Activated T-helper 1 cell treated with anti-CD3 and anti-CD28 coated beads, Interleukin-2, amount 50 U/mL, for 16 hours (primary cell): ENCODE results near the gene TECPR1.
"Not testable (repeated sequence)": the region's sequence is repeated elsewhere in the genome, so short reads cannot be mapped to it uniquely, and the experiment has no call there.

ENCODE experiments used
- DNase-seq, 2 donors: peaks; one replicate each; pipeline ENCODE4 v3.0.0-alpha.2; 2020; ENCODE audit warnings: low read depth in 1 of 2, low spot score in 1 of 2

TECPR1 gene

DNA sequence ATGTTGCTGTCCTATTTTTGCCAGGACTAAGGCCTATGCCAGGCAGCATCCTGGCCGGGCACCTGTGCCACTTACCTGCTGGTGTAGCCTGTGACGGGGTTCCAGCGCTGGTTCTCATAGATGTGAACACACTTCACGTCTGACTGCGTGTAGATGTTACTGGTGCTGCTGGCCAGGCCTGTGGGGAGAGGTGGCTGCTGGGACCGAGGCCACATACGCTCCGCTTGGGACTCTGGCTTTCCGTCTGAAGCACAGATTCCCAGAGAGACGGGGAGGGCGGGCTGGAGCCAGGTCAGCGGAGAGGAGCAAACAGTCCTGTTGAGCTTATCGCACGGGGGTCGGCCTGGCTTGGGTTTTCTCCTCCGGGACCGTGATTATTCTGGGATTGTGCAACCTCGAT is 24.1 kb downstream of the TECPR1 start:
- no peak for DNase-seq

DNA sequence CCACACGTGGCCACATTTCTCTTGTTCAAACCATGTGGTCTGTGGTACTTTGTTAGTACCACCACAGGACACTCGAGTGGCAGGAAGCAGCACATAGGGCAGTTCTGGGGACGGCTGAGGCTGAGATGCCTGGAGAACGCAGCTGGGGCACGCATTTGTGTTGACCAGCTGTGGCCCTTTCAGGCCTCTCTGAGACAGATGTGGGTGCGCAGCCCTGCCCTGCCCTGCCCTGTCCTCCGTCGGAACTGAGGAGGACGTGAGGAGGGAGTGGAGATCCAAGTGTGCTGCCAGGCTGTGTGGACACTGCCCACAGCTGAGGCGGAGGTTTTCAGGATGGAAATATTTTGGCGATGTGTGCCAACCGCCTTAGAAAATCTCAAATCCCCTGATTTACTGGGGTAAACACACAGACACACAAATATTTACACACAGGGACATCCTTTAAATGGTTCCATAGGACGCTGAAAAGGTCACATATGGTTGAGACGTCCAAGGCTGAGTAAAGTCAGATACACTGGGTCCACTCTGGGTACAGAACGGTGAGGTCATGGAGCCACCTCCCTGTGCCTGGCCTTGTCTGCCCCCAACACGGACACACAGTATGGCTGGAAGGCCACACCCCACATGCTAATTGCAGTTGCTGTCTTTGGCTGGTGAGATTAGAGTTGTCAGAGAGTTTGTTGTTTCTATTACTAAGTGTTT is 26.0 kb downstream of the TECPR1 start:
- no peak for DNase-seq

DNA sequence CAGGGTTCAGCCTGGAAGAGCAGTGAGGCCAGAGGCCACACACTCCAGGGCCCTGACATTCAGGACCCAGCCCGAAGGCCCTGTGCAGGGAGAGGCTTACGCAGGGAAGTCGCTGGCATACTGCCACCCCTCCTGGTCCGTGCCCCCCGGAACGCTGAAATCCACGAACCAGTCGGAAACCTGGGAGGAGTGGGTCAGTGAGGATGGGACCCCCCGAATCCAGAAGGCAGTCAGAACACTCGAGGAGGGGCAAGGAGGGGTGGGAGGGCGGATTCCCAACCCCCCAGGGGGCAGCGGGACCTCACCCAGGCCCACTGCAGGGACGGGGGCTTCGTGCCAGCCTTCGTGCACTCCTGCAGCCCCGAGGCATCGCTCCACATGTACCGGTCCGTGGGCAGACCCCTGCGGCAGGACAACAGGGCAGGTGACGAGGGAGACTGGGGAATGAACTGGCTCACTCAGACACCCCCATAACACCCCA is 27.3 kb downstream of the TECPR1 start:
- DNase-seq, result no peak

DNA sequence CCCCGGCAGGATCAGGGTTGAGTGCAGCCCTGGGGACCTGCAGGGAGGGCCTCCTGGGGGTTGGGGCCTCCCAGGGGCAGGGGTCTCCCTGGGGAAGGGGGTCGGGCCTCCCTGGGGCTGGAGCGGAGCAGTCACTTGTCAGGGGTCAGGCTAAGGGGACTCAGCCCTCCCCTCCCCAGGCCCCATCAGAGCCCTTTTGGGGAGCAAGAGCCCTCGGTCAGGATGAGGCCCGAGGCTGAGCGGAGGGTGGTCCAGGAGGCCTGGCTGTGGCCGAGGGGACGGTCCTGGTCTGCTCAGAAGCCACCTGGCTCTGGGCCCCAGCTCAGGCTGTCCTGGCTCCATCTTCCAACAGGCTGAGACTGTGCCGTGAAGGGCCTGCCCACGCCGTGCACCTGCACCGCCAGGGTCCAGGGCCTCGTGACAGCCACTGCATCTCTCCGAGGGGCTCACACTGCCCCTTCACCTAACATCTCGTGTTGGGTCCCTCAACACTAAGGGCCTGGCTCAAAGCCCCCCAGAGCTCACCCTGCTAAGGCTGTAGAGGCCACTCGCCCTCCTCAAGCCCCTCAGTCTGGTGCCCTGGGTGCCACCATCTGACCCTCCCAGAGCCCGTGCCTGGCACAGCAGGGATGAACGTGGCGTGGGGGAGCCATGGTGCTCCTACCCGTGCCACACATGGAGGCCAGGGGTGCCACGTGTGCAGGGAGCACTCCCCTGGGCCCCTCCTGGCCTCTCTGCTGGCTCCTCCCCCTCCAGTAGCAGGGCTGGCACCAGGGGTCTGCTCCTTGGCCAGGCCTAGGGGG is 27.9 kb downstream of the TECPR1 start:
- no peak for DNase-seq

DNA sequence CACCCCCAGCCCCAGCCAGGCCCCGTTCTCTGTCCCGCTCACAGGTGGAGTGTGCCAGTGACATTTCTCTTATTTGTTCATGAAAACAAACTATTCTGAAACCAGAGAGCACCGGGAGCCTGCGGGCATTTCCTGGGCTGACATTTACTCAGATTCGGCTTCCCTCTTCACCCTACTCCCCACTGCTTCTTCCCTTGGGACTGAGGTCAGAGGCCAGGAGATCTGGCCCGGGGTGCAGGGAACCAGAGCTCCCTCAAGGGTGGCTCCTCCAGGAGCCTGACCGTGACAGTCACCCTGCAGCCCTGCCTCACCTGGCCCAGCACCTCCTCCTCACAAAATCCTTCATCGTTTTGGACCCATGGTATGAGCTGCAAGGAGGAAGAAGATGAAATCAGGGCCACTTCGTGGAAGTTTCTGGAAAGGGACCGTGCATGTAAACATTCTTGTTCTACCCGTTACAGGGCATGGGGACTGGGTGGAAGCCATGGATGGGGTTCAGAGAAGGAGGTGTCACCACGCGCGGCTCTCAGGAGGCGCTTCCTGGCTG is 28.6 kb downstream of the TECPR1 start:
- DNase-seq, result no peak

DNA sequence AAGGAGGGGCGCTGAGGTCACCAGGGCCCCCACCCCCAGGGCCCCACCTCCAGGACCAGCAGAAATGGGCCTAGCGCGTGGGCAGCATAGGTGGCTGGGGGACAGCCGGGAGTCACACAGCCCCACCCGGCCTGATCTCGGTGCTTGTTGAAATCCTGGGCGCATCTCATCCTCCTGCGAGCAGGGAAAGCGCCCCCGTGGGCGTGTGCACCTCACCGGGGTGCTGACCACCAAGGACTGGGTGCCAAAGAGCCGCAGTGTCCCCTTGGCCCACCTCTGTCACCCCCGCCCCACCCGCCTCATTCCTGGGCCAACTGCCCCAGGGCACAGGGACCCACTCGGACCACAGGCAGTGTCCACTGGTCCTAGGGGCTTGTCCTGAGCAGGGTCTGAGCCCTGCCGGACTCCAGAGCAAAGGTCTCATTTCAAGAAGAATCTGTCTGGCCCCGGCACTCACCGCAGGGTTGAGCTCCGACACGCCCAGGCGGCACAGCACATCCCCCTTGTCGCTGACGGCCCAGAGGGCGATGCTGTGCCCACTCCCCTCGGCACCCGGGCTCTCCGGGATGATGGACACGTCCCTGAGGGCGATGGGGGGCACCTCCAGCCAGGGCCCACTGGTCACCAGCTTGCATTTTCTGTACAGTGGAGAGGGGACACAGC is 29.4 kb downstream of the TECPR1 start:
- DNase-seq, result no peak

DNA sequence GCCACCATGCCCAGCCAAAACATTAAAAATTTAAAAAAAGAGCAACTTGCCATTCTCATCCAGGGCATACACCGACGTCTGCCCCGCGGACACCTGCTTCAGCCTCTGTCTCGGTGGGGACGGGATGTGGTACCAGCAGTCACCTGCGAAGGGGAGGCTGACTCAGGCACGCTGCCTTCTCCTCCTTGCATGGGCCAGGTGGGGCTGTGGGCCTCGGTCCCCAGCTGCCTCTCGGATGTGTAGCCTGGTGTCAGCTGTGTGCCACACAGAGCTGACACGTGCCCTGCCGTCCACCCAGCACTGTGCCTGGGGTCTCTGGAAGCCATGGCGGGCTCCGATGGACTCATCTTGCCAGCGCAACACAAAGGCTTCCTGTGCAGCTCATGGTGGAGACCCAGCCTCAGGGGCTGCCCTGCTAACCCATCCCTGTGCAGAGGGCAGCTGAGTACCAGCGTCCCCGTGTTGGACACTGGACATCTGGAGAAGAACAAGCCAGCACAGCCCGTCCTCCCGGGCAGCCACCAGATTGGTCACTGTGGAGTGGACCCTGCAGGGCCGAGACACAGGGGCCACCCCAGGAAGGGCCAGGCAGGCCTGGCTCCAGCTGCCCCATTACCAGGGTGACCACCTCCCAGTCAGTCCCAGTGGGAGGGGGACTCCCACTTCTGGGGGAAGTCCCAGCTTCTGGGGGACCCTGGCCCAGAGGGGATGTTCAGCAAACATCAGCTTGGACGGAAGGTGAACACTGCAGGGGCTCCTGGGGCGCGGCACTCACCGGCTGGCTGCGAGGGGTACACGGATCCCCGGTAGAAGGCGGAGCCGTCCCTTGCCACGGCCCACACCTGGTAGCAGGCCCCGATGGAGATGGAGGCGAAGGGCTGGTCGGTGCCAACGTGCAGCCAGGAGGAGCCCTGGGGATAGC is 30.2 kb downstream of the TECPR1 start:
- DNase-seq, result no peak

DNA sequence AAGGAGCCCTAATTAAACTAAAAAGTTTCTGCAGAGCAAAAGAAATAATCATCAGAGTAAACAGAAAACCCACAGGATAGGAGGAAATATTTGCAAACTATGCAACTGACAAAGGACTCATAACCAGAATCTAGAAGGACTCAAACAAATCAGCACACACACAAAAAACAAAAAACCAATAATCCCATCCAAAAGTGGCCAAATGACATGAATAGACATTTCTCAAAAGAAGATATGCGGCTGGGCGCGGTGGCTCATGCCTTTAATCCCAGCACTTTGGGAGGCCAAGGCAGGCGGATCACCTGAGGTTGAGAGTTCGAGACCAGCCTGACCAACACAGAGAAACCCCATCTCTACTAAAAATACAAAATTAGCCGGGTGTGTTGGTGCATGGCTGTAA is 32.6 kb downstream of the TECPR1 start:
- DNase-seq, result not testable (repeated sequence)

DNA sequence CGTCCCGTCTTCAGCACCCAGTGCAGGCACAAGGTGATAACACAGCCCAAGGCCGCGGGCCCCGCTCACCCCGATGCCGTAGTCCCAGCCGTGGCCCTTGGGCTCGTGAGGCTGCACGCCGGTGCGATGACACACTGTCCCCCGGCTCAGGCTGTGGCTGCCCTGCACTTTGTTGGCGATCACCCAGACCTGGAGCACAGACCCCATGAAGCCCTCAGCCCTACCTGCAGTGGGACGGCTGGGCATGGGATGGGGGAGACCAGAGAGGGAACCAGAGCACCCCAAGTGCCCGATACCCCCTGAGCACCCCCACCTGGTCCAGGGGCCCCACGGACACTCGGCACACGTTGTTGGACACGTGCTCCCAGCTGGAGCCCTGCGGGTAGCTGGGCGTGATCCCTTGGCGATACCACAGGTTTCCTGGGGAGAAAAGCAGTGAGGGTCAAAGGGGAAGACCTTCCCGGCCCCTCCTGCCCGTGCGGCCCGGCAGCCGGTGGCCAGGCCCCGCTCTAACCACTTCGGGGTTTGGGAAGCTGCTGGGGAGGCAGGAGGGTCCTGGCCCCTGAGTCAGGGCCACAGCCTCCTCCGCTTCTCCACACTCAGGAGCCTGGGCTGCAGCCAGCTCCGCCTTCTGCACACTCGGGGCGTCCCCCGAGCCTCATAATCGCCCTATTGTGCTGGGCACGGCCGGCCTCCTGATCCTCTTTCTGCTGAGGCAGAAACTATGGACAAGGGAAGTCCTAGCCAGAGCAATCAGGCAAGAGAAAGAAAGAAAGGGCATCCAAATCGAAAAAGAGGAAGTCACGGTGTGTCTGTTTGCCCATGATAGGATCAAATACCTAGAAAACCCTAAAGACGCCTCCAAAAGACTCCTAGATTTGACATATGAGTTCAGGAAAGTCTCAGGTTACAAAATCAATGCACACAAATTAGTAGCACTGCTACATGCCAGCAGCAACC is 34.1 kb downstream of the TECPR1 start:
- DNase-seq, result no peak

DNA sequence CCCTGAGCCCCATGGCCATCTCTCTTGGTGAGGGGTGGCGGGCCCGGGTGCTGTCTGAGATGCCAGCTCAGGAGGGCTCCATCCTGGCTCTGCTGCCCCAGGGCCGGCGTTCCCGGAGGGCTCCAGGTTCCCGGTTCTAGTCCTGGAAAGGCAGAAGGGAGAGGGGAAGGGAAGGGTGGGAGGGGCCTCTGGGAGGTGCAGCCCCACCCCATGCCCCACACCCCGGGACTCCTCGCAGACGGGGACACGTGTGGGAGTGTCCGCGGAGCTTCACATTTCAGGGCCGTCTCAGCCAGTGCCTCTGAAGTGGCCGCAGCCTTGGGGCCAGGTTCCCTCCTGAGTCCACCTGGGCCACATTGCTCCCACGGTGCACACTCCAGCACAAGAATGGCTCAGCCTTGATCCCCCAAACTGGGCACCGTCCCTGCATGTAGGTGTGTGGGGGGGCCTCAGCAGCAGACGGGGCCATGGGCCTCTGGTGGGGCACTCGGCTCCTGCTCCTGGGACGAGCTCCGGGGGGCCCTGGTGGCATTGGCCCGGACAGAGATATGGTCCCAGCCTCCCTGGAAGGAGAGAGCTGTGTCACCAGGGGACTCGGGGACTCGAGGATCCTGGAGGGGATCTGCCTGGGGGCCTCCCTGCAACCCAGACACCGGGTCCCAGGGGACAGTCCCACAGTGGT is 35.0 kb downstream of the TECPR1 start:
- DNase-seq, result no peak

DNA sequence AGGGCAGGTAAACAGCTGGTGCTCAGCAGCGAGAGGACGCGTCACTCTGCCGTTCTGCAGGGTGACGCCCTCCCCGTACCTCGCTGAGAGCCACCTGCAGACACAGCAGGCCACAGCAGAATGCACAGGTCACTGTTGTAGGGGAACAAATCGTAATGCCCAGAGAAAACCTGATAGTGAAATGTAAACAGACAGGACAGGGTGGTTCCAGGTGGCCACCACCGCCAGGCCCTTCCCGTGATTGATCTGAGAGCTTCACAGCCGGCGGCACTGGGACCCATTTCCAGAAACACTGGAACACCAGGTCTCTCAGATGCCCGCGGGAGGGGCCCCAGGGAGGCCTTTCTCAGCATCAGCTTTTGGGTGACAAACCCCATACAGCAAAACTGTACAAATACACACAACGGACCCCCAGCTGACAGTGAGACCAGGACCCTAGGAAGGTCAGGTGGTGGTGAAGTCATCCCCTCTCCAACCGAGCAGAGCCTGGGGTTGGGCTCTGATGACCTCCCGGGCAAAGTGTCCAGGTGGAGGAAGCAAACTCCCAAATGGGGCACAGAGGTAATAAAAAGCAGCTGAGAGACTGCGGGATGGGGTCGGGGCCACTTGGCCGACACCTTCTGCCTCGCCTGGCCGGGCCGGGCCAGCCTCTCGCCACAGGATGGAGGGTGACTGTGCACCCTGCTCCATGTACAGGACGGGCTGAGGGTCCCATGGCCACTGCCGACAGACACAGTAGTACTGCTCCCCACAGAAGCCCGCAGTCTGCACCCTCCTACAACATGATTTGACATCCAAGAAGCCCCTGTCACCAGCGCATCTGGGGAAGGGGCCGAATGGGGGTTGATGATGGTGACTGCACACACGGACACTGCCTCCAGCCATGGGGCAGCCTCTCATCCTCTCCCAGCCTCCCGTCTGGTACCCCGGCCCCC is 36.2 kb downstream of the TECPR1 start:
- DNase-seq, result no peak

DNA sequence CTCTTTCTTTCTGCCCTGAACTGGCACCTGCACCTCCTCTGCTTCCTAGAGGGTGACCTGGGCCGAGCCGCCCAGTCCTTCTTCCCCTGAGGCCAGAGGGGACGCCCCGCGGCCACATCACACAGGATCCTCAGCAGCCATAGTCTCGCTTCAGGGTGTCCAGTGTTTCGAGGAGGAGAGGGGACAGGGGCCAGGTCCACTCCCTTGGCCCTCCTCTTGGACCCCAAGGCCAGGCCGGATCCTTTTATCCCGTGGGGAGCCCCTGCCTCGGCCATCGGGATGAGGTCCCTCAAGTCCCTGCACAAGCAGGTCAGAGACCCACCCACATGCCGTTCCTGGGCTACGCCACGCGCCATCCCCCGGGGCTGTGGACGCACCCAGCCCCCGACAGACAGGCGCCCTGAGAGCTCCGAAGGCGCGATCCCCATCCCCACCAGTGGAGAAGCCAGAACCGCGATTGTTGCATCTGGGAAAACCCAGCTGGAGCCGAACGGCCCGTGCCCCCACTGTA is 37.2 kb downstream of the TECPR1 start:
- DNase-seq, result no peak

DNA sequence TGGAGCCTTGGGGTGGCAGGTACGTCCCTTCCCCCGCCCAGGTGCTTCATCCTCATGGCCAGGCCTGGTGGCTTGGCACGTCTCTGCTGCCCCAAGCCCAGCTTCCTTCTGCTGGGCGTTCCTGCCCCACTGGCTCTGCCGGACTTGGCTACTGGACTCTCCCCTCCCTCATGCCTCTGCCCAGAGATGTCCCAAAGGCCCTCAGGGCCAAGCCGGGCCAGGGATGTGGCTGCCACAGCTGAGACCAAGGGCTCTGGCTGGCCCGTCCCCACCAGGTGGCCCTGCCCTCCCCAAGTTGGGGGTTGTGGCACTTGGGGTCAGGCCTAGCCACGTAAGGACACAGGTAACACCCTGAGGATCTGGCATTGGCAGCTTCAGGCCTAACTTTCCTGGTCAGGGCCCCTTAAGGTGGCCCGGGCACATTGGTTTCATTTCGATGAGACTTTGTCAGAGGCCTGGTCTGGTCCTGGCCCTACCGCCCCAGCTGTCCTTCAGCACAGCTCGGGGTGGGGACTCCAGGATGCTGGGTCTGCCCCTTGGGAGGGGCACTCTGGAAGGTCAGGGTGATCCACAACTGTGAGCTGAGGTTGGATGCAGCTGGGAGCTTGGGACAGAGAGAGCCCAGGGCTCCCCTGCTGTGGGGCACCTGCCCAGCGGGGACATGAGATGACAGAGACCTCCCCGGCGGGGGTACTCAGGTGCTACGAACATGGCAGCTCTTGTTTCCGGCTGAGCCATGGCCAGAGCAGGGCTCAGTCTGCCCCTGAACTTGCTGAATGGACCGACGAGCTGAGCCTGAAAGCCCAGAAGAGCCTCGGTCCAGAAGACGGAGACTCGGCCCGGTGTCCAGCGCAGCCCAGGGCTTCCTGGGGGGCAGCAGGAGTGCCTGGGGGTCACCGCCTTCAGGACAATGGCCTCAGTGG is 37.9 kb downstream of the TECPR1 start:
- no peak for DNase-seq

DNA sequence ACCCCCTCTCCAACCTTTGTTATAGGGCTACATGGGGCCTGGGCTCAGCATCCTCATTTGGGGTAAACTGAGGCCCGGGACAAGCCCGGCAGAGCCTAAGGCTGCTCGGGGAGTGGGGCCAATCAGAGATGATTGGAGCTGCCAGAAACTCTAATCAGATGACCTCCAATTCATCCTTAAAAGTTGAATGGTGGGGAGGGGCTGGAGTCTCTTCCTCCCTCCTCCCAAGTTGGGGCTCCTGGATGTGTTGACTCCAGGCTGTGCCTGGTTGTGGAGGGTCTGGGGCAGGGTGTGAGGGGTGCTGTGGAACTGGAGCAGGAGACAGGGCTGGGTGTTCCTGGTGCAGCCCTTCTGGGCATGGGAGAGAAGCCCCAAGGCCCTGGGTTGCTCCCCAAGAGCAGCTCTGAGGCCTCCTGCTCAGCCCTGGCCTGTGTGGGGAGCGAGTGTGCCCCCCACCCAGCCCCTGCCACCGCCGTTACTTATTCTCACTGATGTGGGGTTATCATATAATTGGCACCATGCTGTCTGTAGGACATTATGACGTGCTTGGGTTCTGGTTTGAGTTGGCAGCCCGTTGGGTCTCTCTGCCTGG is 38.6 kb downstream of the TECPR1 start:
- no peak for DNase-seq

DNA sequence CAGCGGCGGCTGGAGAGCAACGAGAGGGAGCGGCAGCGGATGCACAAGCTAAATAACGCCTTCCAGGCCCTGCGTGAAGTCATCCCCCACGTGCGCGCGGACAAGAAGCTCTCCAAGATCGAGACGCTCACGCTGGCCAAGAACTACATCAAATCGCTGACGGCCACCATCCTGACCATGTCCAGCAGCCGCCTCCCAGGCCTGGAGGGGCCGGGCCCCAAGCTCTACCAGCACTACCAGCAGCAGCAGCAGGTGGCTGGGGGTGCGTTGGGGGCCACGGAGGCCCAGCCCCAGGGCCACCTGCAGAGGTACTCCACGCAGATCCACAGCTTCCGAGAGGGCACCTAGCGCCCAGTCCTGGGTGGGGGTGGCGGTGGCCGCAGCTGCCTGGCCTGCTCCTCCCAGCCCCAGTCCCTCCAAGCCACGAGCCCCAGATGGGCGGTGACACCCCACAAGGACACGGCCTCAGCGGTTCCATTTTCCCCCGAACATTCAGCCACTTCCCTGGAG is 39.4 kb downstream of the TECPR1 start:
- no peak for DNase-seq
